Suppressor macrophage treated with lipopolysaccharide for 4 hours (primary cell): ENCODE data around the gene KRT80.
"Not testable (repeated sequence)": the region's sequence is repeated elsewhere in the genome, so short reads cannot be mapped to it uniquely, and the experiment has no call there.

Experiments used
- DNase-seq: peaks from one replicate; pipeline ENCODE4 v3.0.0-alpha.2; 2020

Gene KRT80

DNA sequence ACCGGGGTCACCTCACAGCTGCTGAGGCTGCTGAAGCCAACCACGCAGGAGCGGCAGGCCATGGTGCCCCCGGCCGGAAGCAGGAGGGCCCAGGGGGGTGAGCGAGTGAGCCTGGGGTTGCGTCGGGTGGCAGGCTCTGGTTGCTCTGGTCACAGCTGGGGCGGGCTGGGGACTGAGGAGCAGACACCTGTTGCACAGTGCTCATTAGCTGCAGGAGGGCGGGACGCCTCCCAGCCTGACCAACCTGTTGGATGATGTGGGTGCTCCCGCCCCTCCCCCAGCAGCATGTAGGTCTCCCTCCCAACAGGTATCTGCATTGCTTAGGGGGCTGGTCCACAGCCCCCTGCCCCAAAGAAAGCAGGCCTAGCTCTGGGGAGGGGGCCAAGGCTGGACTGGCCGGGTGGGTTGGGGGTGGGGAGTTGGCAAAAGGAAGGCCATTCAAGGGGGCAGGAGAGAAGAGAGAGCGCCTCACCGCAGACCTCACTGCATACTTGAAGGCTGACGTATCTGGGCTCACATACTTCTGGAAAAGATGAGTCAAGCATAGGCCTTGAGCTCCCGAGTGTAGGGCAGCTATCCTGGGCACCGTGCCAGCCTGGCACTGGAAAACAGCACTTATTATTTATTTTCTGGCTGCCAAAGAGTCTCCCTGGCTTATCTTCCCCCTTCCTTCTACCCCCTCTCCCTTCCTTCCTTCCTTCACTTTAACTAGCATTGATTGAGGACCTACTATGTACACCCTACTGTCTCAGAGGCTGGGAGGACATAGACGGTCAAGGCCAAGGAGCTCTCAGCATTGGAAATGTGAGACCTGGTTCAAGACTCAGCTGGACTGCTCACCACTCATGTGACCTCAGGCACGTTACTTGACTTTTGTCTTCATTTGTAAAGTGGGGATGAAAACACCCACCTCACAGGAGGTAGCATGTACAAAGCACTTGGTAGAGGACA lies at the start of gene KRT80:
KRT80 (minus strand) TSS at position 174 of the 951 bp plus-strand sequence; CDS start at position 62, 112 bp downstream.
- peak; percentile 91 for DNase-seq

DNA sequence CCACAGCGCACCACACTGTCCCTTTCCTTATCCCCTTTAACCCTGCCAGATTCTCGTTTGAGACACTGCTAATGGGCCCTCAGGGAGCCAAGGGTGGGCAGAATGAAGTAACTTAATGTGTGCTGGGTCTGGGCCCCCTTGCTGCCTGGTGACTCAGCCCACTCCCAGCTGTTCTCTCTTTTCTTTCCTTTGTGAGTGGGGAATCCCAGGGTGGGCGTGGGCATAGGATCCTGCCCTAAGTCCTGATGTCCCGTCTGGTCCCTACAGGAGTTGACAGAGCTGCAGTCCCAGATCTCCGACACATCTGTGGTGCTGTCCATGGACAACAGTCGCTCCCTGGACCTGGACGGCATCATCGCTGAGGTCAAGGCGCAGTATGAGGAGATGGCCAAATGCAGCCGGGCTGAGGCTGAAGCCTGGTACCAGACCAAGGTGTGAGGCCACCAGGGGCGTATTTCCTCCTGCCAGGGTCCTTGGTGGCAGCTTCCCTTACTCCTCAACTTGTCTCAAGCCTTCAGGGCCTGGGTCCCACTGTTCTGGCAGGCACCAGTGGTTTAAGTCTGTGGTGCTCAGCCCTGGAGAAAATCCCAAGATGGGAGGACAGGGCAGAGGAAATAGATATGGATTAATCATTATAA lies 49.5 kb upstream of the KRT80 start:
- no peak for DNase-seq

DNA sequence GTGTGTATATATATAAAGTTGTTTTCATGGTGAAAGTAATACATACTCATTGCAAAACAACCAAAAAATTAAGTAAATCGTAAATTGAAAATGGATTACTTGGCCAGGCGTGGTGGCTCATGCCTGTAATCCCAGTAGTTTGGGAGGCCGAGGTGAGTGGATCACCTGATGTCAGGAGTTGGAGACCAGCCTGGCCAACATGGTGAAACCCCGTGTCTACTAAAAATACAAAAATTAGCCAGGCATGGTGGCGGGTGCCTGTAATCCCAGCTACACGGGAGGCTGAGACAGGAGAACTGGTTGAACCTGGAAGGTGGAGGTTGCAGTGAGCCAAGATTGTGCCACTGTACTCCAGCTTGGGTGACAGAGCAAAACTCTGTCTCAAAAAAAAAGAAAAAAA lies 48.4 kb upstream of the KRT80 start:
- DNase-seq, result not testable (repeated sequence)

DNA sequence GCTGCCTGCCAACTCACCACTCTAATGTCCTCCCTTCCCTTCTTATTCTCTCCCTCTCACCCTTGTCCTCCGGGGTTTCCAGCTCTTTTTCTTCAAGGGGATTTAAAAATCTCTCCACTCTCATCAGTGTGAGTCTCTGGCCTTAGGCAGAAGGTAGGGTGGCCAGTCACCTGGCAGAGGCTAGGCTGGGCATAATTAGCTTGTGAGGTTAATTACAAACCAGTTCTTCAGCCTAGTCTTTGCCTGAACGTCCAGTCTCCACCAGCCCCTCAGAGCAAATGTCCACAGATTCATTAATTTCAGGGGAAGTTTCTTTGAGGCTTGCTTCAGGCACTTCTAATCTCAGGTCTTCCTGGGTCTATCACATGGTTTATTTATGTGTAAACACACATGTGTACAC lies 48.0 kb upstream of the KRT80 start:
- DNase-seq, result no peak

DNA sequence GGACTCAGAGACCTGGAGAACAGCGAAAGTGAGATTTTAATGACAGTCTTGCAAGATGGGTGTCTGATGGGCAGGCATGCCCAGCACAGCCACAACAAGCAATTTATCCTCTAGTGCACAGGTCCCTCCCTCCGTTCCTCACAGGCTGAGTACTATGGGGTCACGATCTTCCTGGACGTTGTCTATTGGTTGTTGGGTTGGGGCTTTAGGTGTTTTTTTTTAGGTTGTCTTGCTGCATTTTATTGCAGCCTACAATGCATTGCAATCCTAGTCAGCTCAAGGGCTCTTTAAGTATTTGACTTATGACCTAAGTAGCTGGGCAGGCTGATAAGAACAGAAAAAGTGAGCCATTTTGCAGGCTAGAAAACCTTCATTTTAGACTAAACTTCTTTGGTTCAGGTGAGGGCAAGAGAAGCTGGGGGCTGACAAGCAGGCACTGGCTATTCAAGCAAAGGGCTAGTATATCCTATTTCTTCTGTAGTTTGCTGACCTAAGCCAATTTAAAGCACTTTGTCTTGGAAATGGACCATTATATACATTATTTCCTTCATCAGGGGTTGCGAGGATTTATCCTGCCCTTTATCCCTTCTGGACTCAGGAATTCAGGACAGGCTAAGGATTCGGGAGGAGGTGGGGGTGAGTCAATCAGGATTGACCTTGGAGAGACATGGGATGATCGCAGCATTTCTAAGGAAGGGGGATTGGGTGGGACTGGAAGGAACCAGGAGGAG lies 47.3 kb upstream of the KRT80 start:
- no peak for DNase-seq

DNA sequence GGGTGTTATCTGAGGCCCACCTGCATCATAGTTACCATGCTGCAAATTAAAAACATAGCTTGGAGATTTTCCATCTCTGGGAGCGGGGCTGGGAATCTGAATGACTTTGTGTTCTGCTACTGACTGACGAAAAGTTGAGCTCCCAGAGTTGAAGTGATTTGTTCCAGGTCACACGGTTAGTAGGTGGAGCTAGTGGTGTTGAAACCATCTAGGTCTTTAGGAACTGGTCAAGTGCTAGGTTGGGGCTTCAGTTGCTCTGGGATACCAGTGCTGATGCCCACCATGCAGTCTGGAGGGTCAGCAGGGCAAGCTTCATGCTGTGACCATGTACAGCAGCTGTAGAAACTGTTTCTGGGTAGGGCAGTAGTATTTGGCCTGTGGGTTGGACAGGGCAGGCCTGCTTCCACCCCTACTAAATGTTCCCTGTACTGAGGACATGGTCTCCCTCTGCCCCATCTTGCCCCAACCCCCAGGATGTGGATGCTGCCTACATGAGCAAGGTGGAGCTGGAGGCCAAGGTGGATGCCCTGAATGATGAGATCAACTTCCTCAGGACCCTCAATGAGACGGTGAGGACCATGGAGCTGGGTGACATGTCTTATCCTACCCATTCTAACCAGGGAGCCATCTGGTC lies 46.5 kb upstream of the KRT80 start:
- DNase-seq, result no peak

DNA sequence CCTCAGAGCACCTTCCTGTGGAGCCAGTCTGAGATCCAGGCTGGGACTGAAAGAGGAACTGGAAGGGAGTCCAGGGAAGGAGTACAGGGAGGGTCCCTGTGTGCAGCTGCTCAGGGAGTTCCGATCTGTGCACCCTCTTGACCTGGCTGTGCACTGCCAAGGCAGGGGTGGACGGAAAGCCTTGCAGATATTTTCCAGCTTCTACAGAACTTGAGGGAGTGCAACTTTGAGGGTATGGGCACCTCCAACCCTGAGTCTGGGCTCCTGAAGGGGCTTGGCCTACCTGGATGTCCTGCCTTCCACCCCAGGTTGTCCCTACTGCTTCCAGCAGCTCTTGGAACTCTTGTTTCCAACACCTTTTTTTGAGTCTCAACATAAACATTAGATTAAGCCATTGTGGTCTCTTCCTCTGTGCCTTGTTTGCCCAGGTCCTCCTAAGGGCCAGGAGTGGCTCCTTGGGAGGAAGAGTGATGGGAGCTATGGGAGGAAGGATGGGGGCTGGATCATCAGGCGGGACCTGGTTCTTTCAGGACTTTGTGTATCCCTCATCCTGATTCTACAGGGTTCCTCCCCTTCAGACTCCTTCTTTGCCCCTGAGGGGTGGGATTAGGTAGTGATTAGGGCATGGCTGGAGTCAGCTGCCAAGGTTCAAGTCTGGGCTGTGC lies 44.7 kb upstream of the KRT80 start:
- no peak for DNase-seq

DNA sequence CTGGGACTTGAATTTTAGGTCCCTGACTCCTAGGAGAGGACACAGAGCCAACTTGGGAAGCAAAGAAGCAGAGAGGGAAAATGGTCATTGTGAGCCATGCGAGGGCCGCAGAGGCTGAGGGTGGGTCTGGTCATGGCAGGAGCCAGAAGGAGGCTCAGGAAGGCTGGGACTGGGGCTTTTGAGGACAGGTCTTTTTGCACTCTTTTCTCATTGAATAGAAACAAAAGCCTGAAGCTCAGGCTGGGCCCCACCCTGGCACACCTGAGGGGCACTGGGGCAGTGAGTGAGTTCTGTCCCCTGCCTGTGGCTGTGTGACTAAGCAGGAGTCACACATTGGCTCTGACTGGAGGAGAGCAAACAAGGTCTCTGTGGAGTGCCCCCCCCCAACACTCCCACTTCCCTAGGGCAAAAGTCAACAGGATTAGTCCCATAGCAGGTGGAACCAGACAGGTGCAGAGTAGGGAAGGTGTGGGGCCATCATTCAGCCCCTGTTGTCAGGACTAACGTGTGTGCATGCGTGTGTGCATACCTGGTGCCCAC lies 44.1 kb upstream of the KRT80 start:
- DNase-seq, result no peak

DNA sequence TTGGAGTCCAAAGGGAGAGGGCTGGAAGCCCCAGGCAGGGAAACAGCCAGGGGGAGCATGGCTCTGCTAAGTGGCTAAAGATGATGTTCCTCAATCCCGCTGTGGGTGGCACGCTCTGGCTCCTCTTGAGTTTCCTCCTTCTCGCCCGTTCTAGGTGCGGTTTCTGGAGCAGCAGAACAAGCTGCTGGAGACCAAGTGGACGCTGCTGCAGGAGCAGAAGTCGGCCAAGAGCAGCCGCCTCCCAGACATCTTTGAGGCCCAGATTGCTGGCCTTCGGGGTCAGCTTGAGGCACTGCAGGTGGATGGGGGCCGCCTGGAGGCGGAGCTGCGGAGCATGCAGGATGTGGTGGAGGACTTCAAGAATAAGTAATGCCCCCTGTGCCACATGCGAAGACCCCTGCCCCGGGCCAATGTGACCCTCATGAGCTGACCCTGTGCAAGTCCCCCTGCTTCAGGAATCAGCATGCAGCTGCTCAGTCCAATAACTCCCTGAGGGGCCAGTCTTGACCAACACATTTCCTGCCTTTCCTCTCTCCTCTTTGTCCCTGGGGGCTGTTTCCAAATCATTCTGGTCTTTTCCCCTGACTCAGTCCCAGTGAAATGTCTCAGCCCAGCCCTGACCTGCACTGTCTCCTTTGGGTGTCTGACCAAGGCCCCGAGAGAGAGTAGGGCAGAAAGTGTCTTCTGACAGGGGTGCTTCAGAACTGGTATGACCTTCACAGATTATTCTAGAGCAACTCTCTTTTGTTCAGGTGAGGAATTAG lies 43.4 kb upstream of the KRT80 start:
- no peak for DNase-seq

DNA sequence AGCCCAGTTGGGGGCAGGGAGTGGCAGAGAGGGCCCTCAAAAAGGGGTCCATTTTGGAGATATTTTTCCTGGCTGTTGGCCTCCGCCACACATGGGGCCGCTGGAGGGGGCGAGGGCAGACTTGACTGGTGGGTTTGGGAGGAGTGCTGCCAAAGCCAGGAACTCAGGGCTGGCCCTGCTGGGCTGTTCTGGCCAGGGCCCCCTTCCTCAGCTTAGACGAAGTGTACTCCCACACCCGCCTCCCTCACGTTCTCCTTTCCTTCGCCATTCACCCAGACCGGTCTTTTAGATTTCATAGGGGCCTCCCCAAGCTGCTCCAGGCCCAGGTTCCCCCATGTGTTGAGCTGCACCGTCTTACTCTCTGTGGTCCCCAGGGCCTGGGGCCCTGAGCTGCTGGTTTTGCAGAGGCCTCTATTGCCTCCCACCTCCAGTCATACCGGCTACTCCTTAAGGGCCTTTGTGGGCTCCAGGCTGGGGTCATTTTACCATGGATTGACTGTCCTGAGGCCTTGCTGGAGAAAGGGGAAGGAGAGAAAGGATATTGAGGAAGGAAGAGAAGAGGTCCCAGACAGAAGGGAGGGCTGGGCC lies 42.5 kb upstream of the KRT80 start:
- DNase-seq, result no peak

DNA sequence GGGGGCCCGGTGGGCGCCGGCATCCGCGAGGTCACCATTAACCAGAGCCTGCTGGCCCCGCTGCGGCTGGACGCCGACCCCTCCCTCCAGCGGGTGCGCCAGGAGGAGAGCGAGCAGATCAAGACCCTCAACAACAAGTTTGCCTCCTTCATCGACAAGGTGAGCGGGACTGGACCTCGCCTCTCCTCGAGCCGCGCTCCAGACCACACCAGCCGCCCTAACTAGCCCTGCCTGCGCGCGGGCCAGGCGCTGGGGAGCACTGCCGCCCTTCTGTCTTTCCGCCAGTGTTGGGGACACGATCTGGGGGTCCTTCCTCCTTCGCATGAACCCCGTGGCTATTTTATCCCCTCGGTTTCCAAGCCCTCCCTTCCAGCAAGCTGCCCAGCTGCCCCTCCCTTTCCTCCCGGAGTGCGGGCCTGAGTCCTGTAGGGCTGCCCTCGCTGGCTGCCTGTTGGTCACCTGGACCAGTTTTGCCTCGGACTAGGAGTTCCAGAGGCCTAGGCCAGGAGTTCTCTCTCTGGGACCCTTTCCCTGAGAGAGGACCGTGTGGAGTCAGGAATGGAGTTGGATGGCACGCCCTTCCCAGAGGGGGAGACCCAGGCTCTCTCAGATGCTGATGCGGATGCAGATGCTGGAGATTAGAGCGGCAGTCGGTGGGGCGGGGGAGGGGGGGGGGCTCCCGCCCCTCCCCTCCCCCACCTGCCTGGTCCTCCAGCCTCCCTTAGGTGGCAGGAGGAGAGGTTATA lies 41.8 kb upstream of the KRT80 start:
- no peak for DNase-seq

DNA sequence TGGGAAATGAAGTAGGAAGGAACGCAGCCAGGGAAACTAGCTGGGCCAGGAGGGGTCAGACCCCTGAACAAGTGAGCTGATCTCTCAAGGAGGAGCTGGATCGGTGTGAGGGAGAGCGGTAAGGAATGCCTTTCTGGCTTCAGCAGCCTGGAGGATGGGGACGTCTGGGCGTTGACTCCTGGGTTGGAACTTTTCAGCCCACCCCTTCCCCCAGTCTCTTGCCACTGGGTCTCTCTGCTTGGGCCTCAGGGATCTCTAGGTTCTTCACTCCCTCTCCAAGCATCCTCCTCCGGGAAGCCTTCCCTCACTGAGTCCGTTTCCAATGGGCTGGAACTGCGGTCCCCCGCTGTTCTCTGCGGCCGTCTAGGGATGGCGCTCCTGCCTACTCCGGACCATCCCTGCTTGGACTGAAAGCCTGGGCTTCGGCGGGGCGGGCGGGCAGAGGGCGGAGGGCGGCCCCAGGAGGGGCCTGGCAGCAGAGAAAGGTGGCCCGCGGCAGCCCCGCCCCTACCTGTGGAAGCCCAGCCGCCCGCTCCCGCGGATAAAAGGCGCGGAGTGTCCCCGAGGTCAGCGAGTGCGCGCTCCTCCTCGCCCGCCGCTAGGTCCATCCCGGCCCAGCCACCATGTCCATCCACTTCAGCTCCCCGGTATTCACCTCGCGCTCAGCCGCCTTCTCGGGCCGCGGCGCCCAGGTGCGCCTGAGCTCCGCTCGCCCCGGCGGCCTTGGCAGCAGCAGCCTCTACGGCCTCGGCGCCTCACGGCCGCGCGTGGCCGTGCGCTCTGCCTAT lies 41.1 kb upstream of the KRT80 start, which contains the start of gene KRT7:
KRT7 (plus strand) TSS at position 570 of the 788 bp plus-strand sequence; CDS start at position 624, 54 bp downstream.
- DNase-seq, result no peak

DNA sequence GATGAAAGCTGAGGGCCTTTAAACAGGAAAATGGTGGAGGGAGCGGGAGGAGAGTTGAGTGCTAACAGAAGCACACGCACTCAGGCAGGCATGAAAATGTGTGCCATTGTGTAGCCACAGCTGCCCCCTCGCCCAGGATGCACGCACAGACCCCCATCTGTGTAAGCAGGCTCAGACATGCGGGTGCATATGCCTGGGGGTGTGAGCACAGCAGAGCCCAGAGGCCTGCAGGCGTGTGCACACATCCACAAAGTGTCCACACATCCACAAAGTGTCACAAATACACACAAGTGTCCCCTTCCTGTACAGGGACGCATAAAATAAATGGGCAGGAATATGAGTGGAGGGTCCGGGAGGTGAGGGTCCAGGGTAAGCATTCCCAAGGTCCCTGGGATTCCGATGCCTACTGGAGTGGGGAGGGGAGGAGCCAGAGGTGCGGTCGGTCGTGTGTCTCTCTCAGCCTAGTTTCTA lies 40.4 kb upstream of the KRT80 start:
- DNase-seq, result no peak

DNA sequence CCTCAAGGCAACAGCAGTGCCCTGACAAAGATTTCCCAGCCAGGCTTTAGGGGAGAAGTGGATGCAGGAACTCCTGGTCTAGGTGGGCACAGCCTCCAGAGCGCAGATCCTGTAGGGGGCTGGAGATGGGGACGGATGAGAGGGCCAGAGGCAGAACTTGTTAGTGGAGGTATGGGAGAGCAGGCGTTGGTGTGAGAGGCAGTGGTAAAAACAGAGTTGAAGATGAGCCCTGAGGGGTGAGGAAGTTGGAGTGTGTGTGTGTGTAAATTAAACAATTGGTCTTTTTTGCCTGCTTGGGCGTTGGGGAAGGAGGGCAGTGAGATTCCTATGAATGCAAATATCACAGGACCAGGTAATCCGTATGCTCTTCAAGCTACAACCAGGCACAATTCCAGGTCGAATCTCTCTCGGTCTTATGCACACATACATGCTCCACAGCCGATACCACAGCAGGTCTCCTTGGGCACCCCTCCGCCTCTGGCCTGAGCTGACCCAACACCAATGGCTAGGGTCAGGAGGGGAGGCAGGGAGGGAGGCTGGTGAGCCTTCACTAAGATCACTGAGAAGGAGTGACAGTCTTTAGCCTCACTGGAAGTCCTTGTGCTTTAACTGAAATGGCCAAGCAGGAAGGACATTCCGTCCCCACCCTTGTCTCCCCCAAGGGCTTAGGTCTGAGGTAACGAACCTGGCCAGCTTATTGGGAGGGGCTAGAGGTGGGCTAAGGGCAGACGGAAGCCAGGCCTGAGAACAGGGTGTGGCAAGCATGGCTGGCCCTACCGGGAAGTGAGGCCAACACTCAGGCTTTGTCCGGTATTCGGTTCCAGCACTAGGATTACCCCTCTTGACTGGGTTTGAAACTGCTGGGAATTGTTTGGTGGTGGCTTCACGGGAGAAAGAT lies 39.7 kb upstream of the KRT80 start:
- DNase-seq, result no peak

DNA sequence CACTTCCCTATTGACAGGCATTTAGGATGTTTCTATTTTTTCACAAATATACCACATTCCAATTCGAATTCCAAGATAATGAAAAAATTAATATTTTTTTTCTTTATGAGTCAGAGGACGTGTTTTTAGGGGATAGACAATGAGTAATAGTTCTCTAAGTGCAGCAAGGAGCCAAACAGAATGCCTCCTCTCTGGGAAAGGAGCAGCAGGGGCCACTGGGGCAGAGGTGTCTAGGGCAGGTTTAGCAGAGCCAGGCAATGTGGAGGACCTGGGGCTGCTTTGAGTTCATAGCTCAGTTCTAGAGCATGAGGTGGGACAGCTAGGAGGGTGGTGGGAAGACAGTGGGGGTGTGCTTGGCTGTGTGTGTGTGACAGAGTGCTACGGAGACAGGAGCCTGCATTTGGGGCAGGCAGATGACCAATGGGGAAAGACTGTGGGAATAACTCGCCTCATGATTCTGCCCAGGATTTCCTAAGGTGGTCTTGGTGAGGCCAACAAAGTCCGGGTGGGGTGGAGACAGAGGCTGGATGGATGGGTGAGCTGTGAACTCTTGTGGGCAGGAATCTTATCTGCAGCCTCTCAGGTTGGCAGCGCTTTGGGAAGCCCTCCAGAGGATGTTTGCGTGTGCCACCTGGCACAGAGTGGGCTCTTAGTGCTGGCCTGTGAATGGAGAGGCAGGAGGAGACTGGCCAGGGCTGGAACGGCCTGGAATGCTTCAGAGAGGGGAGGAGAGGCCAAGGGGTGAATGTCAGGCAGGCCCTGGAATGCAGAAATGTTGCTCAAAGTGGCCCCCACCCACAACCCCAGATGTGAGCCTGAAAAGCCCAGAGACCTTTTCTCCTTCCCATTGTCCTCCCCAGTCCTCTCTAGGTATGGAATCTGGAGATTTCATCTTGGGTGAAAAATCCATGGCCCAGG lies 38.8 kb upstream of the KRT80 start:
- DNase-seq, result no peak

DNA sequence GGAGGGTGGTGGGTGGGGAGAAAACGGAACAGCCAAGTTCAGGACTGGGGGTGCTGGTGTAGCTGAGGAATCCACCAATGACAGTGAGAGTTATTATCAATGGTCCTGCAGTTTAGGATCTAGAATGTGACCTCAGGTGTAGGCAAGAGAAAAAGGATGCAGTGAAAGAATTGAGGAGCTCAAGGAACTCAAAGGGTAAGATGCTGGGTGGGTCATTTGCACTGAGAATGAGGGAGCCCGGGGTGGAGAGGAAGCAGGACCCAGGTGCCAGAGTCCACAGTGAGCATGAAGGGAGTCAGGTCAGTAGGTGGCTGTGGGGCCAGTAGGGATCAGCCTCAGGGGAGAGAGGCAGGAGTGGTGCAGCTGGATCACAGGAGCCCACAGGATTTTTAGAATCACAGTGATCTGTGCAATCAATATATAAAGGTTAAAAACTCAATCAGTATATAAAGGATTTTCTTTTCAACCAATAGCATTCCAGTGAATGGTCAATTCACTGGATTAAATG lies 38.1 kb upstream of the KRT80 start:
- no peak for DNase-seq

DNA sequence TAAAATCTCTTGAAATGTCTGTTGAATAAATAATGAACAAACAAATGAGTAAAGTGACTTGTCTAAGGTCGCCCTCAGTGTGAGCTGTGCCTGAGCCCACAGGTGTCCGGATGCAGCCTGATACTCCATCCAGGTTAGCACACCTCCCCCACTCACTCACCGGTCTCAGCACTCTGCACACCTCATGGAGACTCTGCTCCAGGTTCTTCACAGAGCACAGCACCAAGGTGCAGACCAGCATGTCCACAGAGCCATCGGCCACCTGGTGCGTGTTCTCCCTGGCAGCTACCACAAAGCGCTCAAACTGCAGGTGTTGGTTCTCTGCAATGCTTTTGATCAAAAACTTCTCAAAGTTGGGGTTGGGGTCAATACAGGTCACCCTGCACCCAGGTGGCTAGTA lies 37.1 kb upstream of the KRT80 start:
- no peak for DNase-seq
